ENCODE results near the gene TDRD3. TPM values are rescaled to one million over a fixed set of nuclear protein-coding genes. Genes with fewer than 3 reads are reported as not detected.

Gene TDRD3
- total RNA-seq, 1 donor from 2014 or later = 3.0 TPM

- Histone ChIP-seq H3K36me3 (peaks cover 0 to 3% of the 10 kb centered on the region in 2 donors), H3K4me3 (no peak overlapping the region), H3K27me3 (no peaks in the 10 kb centered on the region), H3K9me3 (no peaks in the 10 kb centered on the region), H3K4me1 (no peaks in the 10 kb centered on the region), H3K27ac (no peak overlapping the region)
- intact Hi-C loops (cut with DNase I) = no loop called here
- no peak for DNase-seq (ENCODE audit: low spot score in 2 of 2)
- TF ChIP-seq CTCF (IDR thresholded peaks at IDR 0.05) = no peak
Measured at GRCh38 chr13:60577761-60578160, 180.7 kb downstream of the TDRD3 start.

- Histone ChIP-seq H3K27ac (no peak overlapping the region), H3K36me3 (no peaks in the 10 kb centered on the region), H3K27me3 (no peaks in the 10 kb centered on the region), H3K9me3 (no peaks in the 10 kb centered on the region), H3K4me3 (no peak overlapping the region), H3K4me1 (no peaks in the 10 kb centered on the region)
- DNase-seq (ENCODE audit: low spot score in 2 of 2) = no peak
- TF ChIP-seq CTCF (IDR thresholded peaks at IDR 0.05) = no peak
- intact Hi-C loops (cut with DNase I) = no loop called here
Measured at GRCh38 chr13:60583196-60583888, 186.3 kb downstream of the TDRD3 start.

- DNase-seq (ENCODE audit: low spot score in 2 of 2) = no peak
- no peaks in the 10 kb centered on the region for H3K4me1 ChIP-seq
- no peak for TF ChIP-seq CTCF (IDR thresholded peaks at IDR 0.05)
- no peaks in the 10 kb centered on the region for H3K36me3 ChIP-seq
- intact Hi-C loops (cut with DNase I) = no loop called here
- H3K27me3 ChIP-seq = no peaks in the 10 kb centered on the region
- H3K9me3 ChIP-seq = no peaks in the 10 kb centered on the region
- H3K27ac ChIP-seq = no peak overlapping the region
- H3K4me3 ChIP-seq = no peak overlapping the region
Measured at GRCh38 chr13:60583911-60584753, 187.1 kb downstream of the TDRD3 start.

GRCh38 chr13:60584976-60585375 lies 188.0 kb downstream of the TDRD3 start:
- peak overlapping the region in 1 of 2 donors; percentile 12 for H3K4me3 ChIP-seq

More at GRCh38 chr13:60584976-60585375, 188.0 kb downstream of the TDRD3 start:
- H3K36me3 ChIP-seq = no peaks in the 10 kb centered on the region
- no peaks in the 10 kb centered on the region for H3K4me1 ChIP-seq
- no peak for DNase-seq (ENCODE audit: low spot score in 2 of 2)
- intact Hi-C loops (cut with DNase I) = no loop called here
- H3K27me3 ChIP-seq = no peaks in the 10 kb centered on the region
- TF ChIP-seq CTCF (IDR thresholded peaks at IDR 0.05) = no peak
- no peak overlapping the region for H3K27ac ChIP-seq
- no peaks in the 10 kb centered on the region for H3K9me3 ChIP-seq

All from ascending aorta (tissue), 2 donors.